ENCODE measurements around the gene PSME3IP1.

Gene PSME3IP1

GRCh38 chr16:57167538-57167937 is 18.3 kb downstream of the PSME3IP1 start:
- DNase-seq: no peak

- no peak for DNase-seq
Observed at GRCh38 chr16:57166951-57167350, 18.9 kb downstream of the PSME3IP1 start.

- no peak for DNase-seq
Observed at GRCh38 chr16:57166451-57166850, 19.4 kb downstream of the PSME3IP1 start.

GRCh38 chr16:57165938-57166337 is 19.9 kb downstream of the PSME3IP1 start:
- DNase-seq: no peak

GRCh38 chr16:57165483-57165882 is 20.4 kb downstream of the PSME3IP1 start:
- DNase-seq: no peak

- DNase-seq: no peak
Observed at GRCh38 chr16:57163842-57164241, 22.0 kb downstream of the PSME3IP1 start.

GRCh38 chr16:57159447-57159846 is 26.4 kb downstream of the PSME3IP1 start:
- no peak for DNase-seq

GRCh38 chr16:57157533-57157932 is 28.3 kb downstream of the PSME3IP1 start:
- no peak for DNase-seq

GRCh38 chr16:57156351-57156703 is 29.5 kb downstream of the PSME3IP1 start:
- DNase-seq: no peak

GRCh38 chr16:57155702-57156350 is 30.0 kb downstream of the PSME3IP1 start:
- no peak for DNase-seq

- DNase-seq: no peak
Observed at GRCh38 chr16:57153841-57154240, 32.0 kb downstream of the PSME3IP1 start.

GRCh38 chr16:57152096-57153093 is 33.4 kb downstream of the PSME3IP1 start:
- DNase-seq: no peak

- no peak for DNase-seq
Observed at GRCh38 chr16:57151369-57151768, 34.5 kb downstream of the PSME3IP1 start.

GRCh38 chr16:57150682-57151330 is 35.0 kb downstream of the PSME3IP1 start:
- DNase-seq: no peak

- no peak for DNase-seq
Observed at GRCh38 chr16:57149391-57149790, 36.4 kb downstream of the PSME3IP1 start.

- no peak for DNase-seq
Observed at GRCh38 chr16:57148481-57148880, 37.4 kb downstream of the PSME3IP1 start.

GRCh38 chr16:57147381-57148221 is 38.2 kb downstream of the PSME3IP1 start:
- no peak for DNase-seq

GRCh38 chr16:57146735-57147134 is 39.1 kb downstream of the PSME3IP1 start:
- DNase-seq: no peak

- DNase-seq: no peak
Observed at GRCh38 chr16:57146040-57146647, 39.7 kb downstream of the PSME3IP1 start.

GRCh38 chr16:57145046-57146021 is 40.5 kb downstream of the PSME3IP1 start:
- no peak for DNase-seq

- no peak for DNase-seq
Observed at GRCh38 chr16:57144027-57144426, 41.8 kb downstream of the PSME3IP1 start.

All from NCI-H524 treated with DMSO at 0.1 percent for 48 hours (cell line).